Ishikawa (cell line): ENCODE results near the gene UFSP2.

Experiments used
- CEBPB ChIP-seq: IDR thresholded peaks from 2 replicates; pipeline ENCODE4 v1.6.1; 2012
- CREB1 ChIP-seq: IDR thresholded peaks from 2 replicates; pipeline ENCODE4 v1.6.1; 2012; ENCODE audit warnings: low read depth
- EGR1 ChIP-seq: IDR thresholded peaks from 2 replicates; pipeline ENCODE4 v1.6.1; 2012
- EP300 ChIP-seq: IDR thresholded peaks from 2 replicates; pipeline ENCODE4 v1.6.1; 2012; ENCODE audit warnings: borderline replicate concordance
- FOXM1 ChIP-seq: IDR thresholded peaks from 2 replicates; pipeline ENCODE4 v1.6.1; 2012; ENCODE audit warnings: low read depth, borderline replicate concordance
- MAX ChIP-seq: IDR thresholded peaks from 2 replicates; pipeline ENCODE4 v1.6.1; 2012
- NFIC ChIP-seq: IDR thresholded peaks from 2 replicates; pipeline ENCODE4 v1.6.1; 2012
- RAD21 ChIP-seq: IDR thresholded peaks from 2 replicates; pipeline ENCODE4 v1.6.1; 2012; ENCODE audit warnings: low read depth
- REST ChIP-seq: IDR thresholded peaks from 2 replicates; pipeline ENCODE4 v1.6.1; 2012; ENCODE audit warnings: low read depth, mild to moderate bottlenecking
- TAF1 ChIP-seq: IDR thresholded peaks from 2 replicates; pipeline ENCODE4 v1.6.1; 2012; ENCODE audit warnings: low read depth, mild to moderate bottlenecking
- TCF12 ChIP-seq: IDR thresholded peaks from 2 replicates; pipeline ENCODE4 v1.6.1; 2012; ENCODE audit warnings: low read depth
- TEAD4 ChIP-seq: IDR thresholded peaks from 2 replicates; pipeline ENCODE4 v1.6.1; 2012
- USF1 ChIP-seq: IDR thresholded peaks from 2 replicates; pipeline ENCODE4 v1.6.1; 2012
- YY1 ChIP-seq: IDR thresholded peaks from 2 replicates; pipeline ENCODE4 v1.6.1; 2012; ENCODE audit warnings: low read depth
- ZBTB7A ChIP-seq: IDR thresholded peaks from 2 replicates; pipeline ENCODE4 v1.6.1; 2012; ENCODE audit warnings: low read depth

UFSP2 gene

GRCh38 chr4:185421366-185422124 is 4.2 kb downstream of the UFSP2 start:
- TF ChIP-seq EP300 = no peak
- no peak for TF ChIP-seq FOXM1
- TF ChIP-seq MAX = no peak
- no peak for TF ChIP-seq CREB1
- TF ChIP-seq CEBPB = no peak
- TF ChIP-seq YY1 = no peak

- TF ChIP-seq NFIC = no peak
- TF ChIP-seq EP300 = no peak
- no peak for TF ChIP-seq EGR1
- TF ChIP-seq MAX = no peak
- no peak for TF ChIP-seq TCF12
- TF ChIP-seq FOXM1 = no peak
- no peak for TF ChIP-seq YY1
- TF ChIP-seq CEBPB = no peak
- no peak for TF ChIP-seq REST
- TF ChIP-seq RAD21 = no peak
- TF ChIP-seq TEAD4 = no peak
- TF ChIP-seq USF1 = no peak
Measured at GRCh38 chr4:185416955-185417354, 8.8 kb downstream of the UFSP2 start.

GRCh38 chr4:185412412-185412811 is 13.4 kb downstream of the UFSP2 start:
- no peak for TF ChIP-seq TAF1
- no peak for TF ChIP-seq TEAD4
- TF ChIP-seq NFIC = no peak
- TF ChIP-seq MAX = no peak
- no peak for TF ChIP-seq ZBTB7A
- no peak for TF ChIP-seq TCF12
- no peak for TF ChIP-seq FOXM1
- no peak for TF ChIP-seq YY1
- no peak for TF ChIP-seq CREB1
- TF ChIP-seq EGR1 = no peak
- TF ChIP-seq REST = no peak
- no peak for TF ChIP-seq RAD21
- no peak for TF ChIP-seq EP300
- TF ChIP-seq USF1 = no peak
- no peak for TF ChIP-seq CEBPB

- TF ChIP-seq EGR1 = no peak
- TF ChIP-seq FOXM1 = no peak
- no peak for TF ChIP-seq RAD21
- no peak for TF ChIP-seq CEBPB
- TF ChIP-seq USF1 = no peak
- no peak for TF ChIP-seq CREB1
Measured at GRCh38 chr4:185411849-185412248, 13.9 kb downstream of the UFSP2 start.

- TF ChIP-seq EP300 (no peak), YY1 (no peak), CEBPB (no peak), CREB1 (no peak), TCF12 (no peak), NFIC (no peak), EGR1 (no peak), FOXM1 (no peak), TAF1 (no peak), USF1 (no peak), MAX (no peak), REST (no peak), ZBTB7A (no peak), RAD21 (no peak)
Measured at GRCh38 chr4:185408432-185408831, 17.3 kb downstream of the UFSP2 start.
